ENCODE results near the gene SH3RF1.

Gene SH3RF1

DNA sequence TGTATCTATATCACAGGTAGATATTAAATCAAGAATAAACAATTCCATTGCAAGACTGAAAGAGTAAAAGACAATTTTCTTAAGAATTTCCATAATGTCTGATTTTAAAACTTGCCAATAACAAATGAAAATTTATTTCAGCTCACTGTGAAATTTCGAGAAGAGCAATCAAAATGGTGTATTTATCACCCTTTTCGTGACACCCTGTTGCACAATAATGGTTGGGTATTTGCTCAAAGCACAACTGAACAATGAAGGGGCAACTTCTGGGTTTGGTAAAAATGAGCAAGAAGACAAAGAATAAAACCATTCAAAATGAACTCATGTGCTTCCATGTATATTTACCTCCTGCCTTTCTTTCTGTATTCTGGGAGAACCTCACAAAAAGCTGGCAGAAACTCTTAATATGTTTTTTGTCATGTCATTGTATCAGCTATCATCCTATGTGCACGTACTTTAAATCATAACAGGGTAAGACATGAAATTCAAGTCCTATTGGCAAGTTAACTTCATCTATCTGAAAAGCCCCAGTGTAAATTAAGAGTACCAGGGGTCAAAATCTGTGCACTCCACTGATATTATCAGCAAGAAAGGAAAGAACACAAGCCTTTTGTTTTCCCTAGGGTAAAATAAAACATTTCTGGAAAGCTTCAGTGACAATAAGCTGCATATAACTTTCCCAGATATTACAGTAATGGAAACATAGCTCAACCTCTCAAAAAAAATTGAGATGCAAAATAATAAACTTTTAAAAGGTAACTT is 133.8 kb downstream of the SH3RF1 start:
- no peak overlapping the region for H3K4me3 ChIP-seq (ENCODE audit: low read length in 2 of 2)
- H2AFZ ChIP-seq (ENCODE audit: low read length) = no peak overlapping the region
- no peaks in the 10 kb centered on the region for H3K4me1 ChIP-seq (ENCODE audit: control insufficient read depth in 2 of 2, insufficient read depth in 1 of 2, low read depth in 1 of 2, low read length in 2 of 2)
- H3K27ac ChIP-seq (replicated peaks; ENCODE audit: low read length) = no peak overlapping the region
- no peak overlapping the region for H3K23ac ChIP-seq (ENCODE audit: low read depth, low read length, poor library complexity)
- H2BK15ac ChIP-seq (ENCODE audit: low read length) = no peak overlapping the region
- H2BK120ac ChIP-seq (ENCODE audit: low read depth, low read length) = no peak overlapping the region
- H3K4ac ChIP-seq (ENCODE audit: low read length) = no peak overlapping the region
- no peak for DNase-seq (ENCODE audit: low spot score)
- H3K14ac ChIP-seq (ENCODE audit: low read length) = no peak overlapping the region
- peaks cover 17 to 58% of the 10 kb centered on the region in 2 donors for H3K36me3 ChIP-seq (replicated peaks in 1 of 2; ENCODE audit: control insufficient read depth in 2 of 2, insufficient read depth in 2 of 2, low read length in 2 of 2)
- H2BK5ac ChIP-seq (ENCODE audit: low read length) = no peak overlapping the region
- H2BK12ac ChIP-seq (ENCODE audit: low read length) = no peak overlapping the region
- H4K91ac ChIP-seq (ENCODE audit: low read depth, low read length, poor library complexity) = no peak overlapping the region
- H3K27me3 ChIP-seq (ENCODE audit: control insufficient read depth in 3 of 3, insufficient read depth in 3 of 3, low read depth in 1 of 3, low read length in 3 of 3) = no peaks in the 10 kb centered on the region
- no peak overlapping the region for H3K4me2 ChIP-seq (ENCODE audit: insufficient read depth, low read length, poor library complexity, severe bottlenecking)
- WGBS, 2 donors (ENCODE audit: extremely low coverage in 2 of 2, insufficient read length in 2 of 2, insufficient replicate concordance in 1 of 2) = no CpG with 5 or more reads among the region's 3 CpGs
- H3K9me3 ChIP-seq (replicated peaks in 1 of 2; ENCODE audit: control insufficient read depth in 2 of 2, insufficient read depth in 1 of 2, low read depth in 1 of 2, low read length in 2 of 2) = no peaks in the 10 kb centered on the region
- H3K9ac ChIP-seq (ENCODE audit: low read depth, low read length, poor library complexity) = no peak overlapping the region
- H4K8ac ChIP-seq (ENCODE audit: low read depth, low read length) = no peak overlapping the region
- H3K79me1 ChIP-seq (ENCODE audit: low read depth, low read length) = peaks cover 3% of the 10 kb centered on the region
- H3K18ac ChIP-seq (ENCODE audit: low read length) = no peak overlapping the region
- no peak overlapping the region for H2AK5ac ChIP-seq (ENCODE audit: low read depth, low read length)

DNA sequence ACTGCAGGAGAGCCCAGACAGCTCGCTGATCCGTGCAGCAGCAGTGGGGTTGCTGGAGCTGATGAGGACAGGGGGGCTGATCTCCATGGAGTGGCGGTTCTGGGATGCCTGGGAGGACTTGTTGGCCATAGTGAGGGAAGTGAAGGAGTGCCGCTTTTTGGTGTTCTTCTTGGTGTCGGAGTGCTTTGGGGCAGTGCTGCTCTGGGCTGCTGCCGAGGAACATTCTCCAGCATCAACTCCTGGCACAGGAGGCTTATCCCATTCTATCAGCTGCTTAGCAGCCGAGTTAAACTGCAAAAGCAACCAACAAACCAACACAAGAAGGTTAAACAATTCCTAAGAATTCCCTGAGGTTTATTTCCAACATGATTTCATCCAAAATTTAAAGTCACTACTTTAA is 134.4 kb downstream of the SH3RF1 start:
- Histone ChIP-seq H3K23ac (ENCODE audit: low read depth, low read length, poor library complexity) (peak overlapping the region; percentile 77), H2BK12ac (ENCODE audit: low read length) (no peak overlapping the region), H3K36me3 (replicated peaks in 1 of 2; ENCODE audit: control insufficient read depth in 2 of 2, insufficient read depth in 2 of 2, low read length in 2 of 2) (peaks cover 17 to 65% of the 10 kb centered on the region in 2 donors), H2BK120ac (ENCODE audit: low read depth, low read length) (no peak overlapping the region), H3K14ac (ENCODE audit: low read length) (peak overlapping the region; percentile 76), H3K18ac (ENCODE audit: low read length) (peak overlapping the region; percentile 39), H3K4me3 (ENCODE audit: low read length in 2 of 2) (no peak overlapping the region), H2BK5ac (ENCODE audit: low read length) (no peak overlapping the region), H4K8ac (ENCODE audit: low read depth, low read length) (no peak overlapping the region), H3K79me1 (ENCODE audit: low read depth, low read length) (peaks cover 3% of the 10 kb centered on the region), H3K4me1 (ENCODE audit: control insufficient read depth in 2 of 2, insufficient read depth in 1 of 2, low read depth in 1 of 2, low read length in 2 of 2) (no peaks in the 10 kb centered on the region), H3K4me2 (ENCODE audit: insufficient read depth, low read length, poor library complexity, severe bottlenecking) (no peak overlapping the region), H3K9ac (ENCODE audit: low read depth, low read length, poor library complexity) (no peak overlapping the region), H2AK5ac (ENCODE audit: low read depth, low read length) (no peak overlapping the region), H3K27me3 (ENCODE audit: control insufficient read depth in 3 of 3, insufficient read depth in 3 of 3, low read depth in 1 of 3, low read length in 3 of 3) (no peaks in the 10 kb centered on the region), H4K91ac (ENCODE audit: low read depth, low read length, poor library complexity) (peak overlapping the region; percentile 83), H3K27ac (replicated peaks; ENCODE audit: low read length) (no peak overlapping the region), H2AFZ (ENCODE audit: low read length) (no peak overlapping the region), H3K4ac (ENCODE audit: low read length) (no peak overlapping the region), H3K9me3 (replicated peaks in 1 of 2; ENCODE audit: control insufficient read depth in 2 of 2, insufficient read depth in 1 of 2, low read depth in 1 of 2, low read length in 2 of 2) (no peaks in the 10 kb centered on the region), H2BK15ac (ENCODE audit: low read length) (no peak overlapping the region)
- DNase-seq (ENCODE audit: low spot score) = no peak
- no CpG with 5 or more reads among the region's 7 CpGs for WGBS, 2 donors (ENCODE audit: extremely low coverage in 2 of 2, insufficient read length in 2 of 2, insufficient replicate concordance in 1 of 2)

DNA sequence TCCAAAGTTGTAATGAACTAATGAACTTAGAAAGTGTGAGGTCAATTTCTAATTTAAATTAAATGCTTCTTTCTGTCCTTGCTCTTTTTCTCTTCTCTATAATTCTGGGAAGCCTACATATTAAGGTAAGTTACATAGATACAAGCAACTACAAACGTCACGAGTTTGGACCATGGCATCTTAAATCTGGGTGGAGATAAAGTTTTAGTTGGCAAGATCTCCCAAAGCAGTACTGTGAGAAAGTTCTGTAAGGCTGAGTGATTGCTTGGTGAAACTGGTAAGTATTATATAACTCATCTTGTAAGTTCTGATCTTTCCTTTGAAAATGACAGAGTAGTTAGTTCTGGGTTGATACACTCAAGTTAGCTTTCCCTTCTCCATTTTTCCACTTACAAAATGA is 135.0 kb downstream of the SH3RF1 start:
- no peak overlapping the region for H3K9ac ChIP-seq (ENCODE audit: low read depth, low read length, poor library complexity)
- no peak overlapping the region for H3K23ac ChIP-seq (ENCODE audit: low read depth, low read length, poor library complexity)
- no peak overlapping the region for H2AFZ ChIP-seq (ENCODE audit: low read length)
- no peak overlapping the region for H2BK12ac ChIP-seq (ENCODE audit: low read length)
- no CpG with 5 or more reads among the region's 2 CpGs for WGBS, 2 donors (ENCODE audit: extremely low coverage in 2 of 2, insufficient read length in 2 of 2, insufficient replicate concordance in 1 of 2)
- H2BK15ac ChIP-seq (ENCODE audit: low read length) = no peak overlapping the region
- H3K4ac ChIP-seq (ENCODE audit: low read length) = no peak overlapping the region
- no peak overlapping the region for H3K27ac ChIP-seq (replicated peaks; ENCODE audit: low read length)
- H3K18ac ChIP-seq (ENCODE audit: low read length) = no peak overlapping the region
- H3K4me1 ChIP-seq (ENCODE audit: control insufficient read depth in 2 of 2, insufficient read depth in 1 of 2, low read depth in 1 of 2, low read length in 2 of 2) = no peaks in the 10 kb centered on the region
- H3K79me1 ChIP-seq (ENCODE audit: low read depth, low read length) = peaks cover 3% of the 10 kb centered on the region
- H3K14ac ChIP-seq (ENCODE audit: low read length) = no peak overlapping the region
- peaks cover 17 to 70% of the 10 kb centered on the region in 2 donors for H3K36me3 ChIP-seq (replicated peaks in 1 of 2; ENCODE audit: control insufficient read depth in 2 of 2, insufficient read depth in 2 of 2, low read length in 2 of 2)
- H3K9me3 ChIP-seq (replicated peaks in 1 of 2; ENCODE audit: control insufficient read depth in 2 of 2, insufficient read depth in 1 of 2, low read depth in 1 of 2, low read length in 2 of 2) = no peaks in the 10 kb centered on the region
- no peak overlapping the region for H2AK5ac ChIP-seq (ENCODE audit: low read depth, low read length)
- H2BK120ac ChIP-seq (ENCODE audit: low read depth, low read length) = no peak overlapping the region
- no peak overlapping the region for H3K4me2 ChIP-seq (ENCODE audit: insufficient read depth, low read length, poor library complexity, severe bottlenecking)
- H3K27me3 ChIP-seq (ENCODE audit: control insufficient read depth in 3 of 3, insufficient read depth in 3 of 3, low read depth in 1 of 3, low read length in 3 of 3) = no peaks in the 10 kb centered on the region
- no peak overlapping the region for H4K8ac ChIP-seq (ENCODE audit: low read depth, low read length)
- DNase-seq (ENCODE audit: low spot score) = no peak
- no peak overlapping the region for H3K4me3 ChIP-seq (ENCODE audit: low read length in 2 of 2)
- no peak overlapping the region for H4K91ac ChIP-seq (ENCODE audit: low read depth, low read length, poor library complexity)
- H2BK5ac ChIP-seq (ENCODE audit: low read length) = no peak overlapping the region

DNA sequence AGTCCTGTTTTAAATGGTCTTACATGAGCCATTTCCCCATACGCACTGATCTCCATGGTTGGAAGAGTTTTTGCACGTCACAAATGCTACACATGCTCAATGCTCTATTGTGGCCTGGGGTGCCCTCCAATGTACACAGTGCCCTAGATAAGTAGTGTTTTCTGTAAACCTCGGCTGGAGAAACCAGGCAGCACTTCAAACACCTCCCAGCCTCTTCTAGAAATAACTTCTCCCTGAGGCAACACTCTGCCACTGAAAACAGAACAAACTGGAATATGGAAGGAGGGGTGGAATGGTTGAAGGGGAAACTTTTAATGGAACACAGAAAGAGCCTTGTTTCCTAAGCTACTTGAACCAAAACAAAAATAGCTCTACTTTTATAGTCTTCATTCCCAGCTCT is 136.8 kb downstream of the SH3RF1 start:
- Histone ChIP-seq H3K4me2 (ENCODE audit: insufficient read depth, low read length, poor library complexity, severe bottlenecking) (no peak overlapping the region), H3K4me3 (ENCODE audit: low read length in 2 of 2) (no peak overlapping the region), H3K27ac (replicated peaks; ENCODE audit: low read length) (no peak overlapping the region), H3K4me1 (ENCODE audit: control insufficient read depth in 2 of 2, insufficient read depth in 1 of 2, low read depth in 1 of 2, low read length in 2 of 2) (peaks cover 0 to 1% of the 10 kb centered on the region in 2 donors), H3K23ac (ENCODE audit: low read depth, low read length, poor library complexity) (no peak overlapping the region), H3K14ac (ENCODE audit: low read length) (no peak overlapping the region), H2AK5ac (ENCODE audit: low read depth, low read length) (no peak overlapping the region), H3K27me3 (ENCODE audit: control insufficient read depth in 3 of 3, insufficient read depth in 3 of 3, low read depth in 1 of 3, low read length in 3 of 3) (no peaks in the 10 kb centered on the region), H4K8ac (ENCODE audit: low read depth, low read length) (no peak overlapping the region), H2BK5ac (ENCODE audit: low read length) (no peak overlapping the region), H4K91ac (ENCODE audit: low read depth, low read length, poor library complexity) (no peak overlapping the region), H3K9me3 (replicated peaks in 1 of 2; ENCODE audit: control insufficient read depth in 2 of 2, insufficient read depth in 1 of 2, low read depth in 1 of 2, low read length in 2 of 2) (no peaks in the 10 kb centered on the region), H3K9ac (ENCODE audit: low read depth, low read length, poor library complexity) (no peak overlapping the region), H2BK15ac (ENCODE audit: low read length) (no peak overlapping the region), H2AFZ (ENCODE audit: low read length) (no peak overlapping the region), H2BK12ac (ENCODE audit: low read length) (no peak overlapping the region), H3K79me1 (ENCODE audit: low read depth, low read length) (no peaks in the 10 kb centered on the region), H2BK120ac (ENCODE audit: low read depth, low read length) (no peak overlapping the region), H3K18ac (ENCODE audit: low read length) (no peak overlapping the region), H3K4ac (ENCODE audit: low read length) (no peak overlapping the region), H3K36me3 (replicated peaks in 1 of 2; ENCODE audit: control insufficient read depth in 2 of 2, insufficient read depth in 2 of 2, low read length in 2 of 2) (peaks cover 22 to 83% of the 10 kb centered on the region in 2 donors)
- WGBS, 2 donors (ENCODE audit: extremely low coverage in 2 of 2, insufficient read length in 2 of 2, insufficient replicate concordance in 1 of 2) = no CpG with 5 or more reads among the region's 3 CpGs
- no peak for DNase-seq (ENCODE audit: low spot score)
